HG02588 (cell line): ENCODE data around the gene HS3ST6.
"Not testable (repeated sequence)": the region's sequence is repeated elsewhere in the genome, so short reads cannot be mapped to it uniquely, and the experiment has no call there.

ENCODE experiments used
- ATAC-seq: cut with Tn5 transposase; IDR thresholded peaks from one replicate; pipeline ENCODE4 v1.9.1; 2021; ENCODE audit warnings: mild to moderate bottlenecking, moderate library complexity; ENCODE audit not compliant: unreplicated experiment

HS3ST6 gene

GRCh38 chr16:1909561-1910231 is 8.5 kb downstream of the HS3ST6 start:
- no peak for ATAC-seq

GRCh38 chr16:1908983-1909382 is 9.2 kb downstream of the HS3ST6 start:
- no peak for ATAC-seq

- no peak for ATAC-seq
Observed at GRCh38 chr16:1908184-1908583, 10.0 kb downstream of the HS3ST6 start.

GRCh38 chr16:1907226-1907860 is 10.9 kb downstream of the HS3ST6 start:
- no peak for ATAC-seq

GRCh38 chr16:1906846-1907165 is 11.4 kb downstream of the HS3ST6 start:
- ATAC-seq = no peak

GRCh38 chr16:1906055-1906845 is 12.0 kb downstream of the HS3ST6 start:
- ATAC-seq = no peak

GRCh38 chr16:1903845-1904840 is 14.1 kb downstream of the HS3ST6 start:
- ATAC-seq = no peak

- ATAC-seq = no peak
Observed at GRCh38 chr16:1903220-1903574, 15.0 kb downstream of the HS3ST6 start.

- no peak for ATAC-seq
Observed at GRCh38 chr16:1902547-1903219, 15.5 kb downstream of the HS3ST6 start.

GRCh38 chr16:1900452-1900774 is 17.8 kb downstream of the HS3ST6 start:
- ATAC-seq = no peak

- no peak for ATAC-seq
Observed at GRCh38 chr16:1899641-1900451, 18.4 kb downstream of the HS3ST6 start.

GRCh38 chr16:1897692-1898091 is 20.5 kb downstream of the HS3ST6 start:
- not testable (repeated sequence) for ATAC-seq

GRCh38 chr16:1895949-1896675 is 22.1 kb downstream of the HS3ST6 start:
- no peak for ATAC-seq

GRCh38 chr16:1895068-1895467 is 23.1 kb downstream of the HS3ST6 start:
- no peak for ATAC-seq

GRCh38 chr16:1890708-1891050 is 27.5 kb downstream of the HS3ST6 start:
- ATAC-seq = no peak

GRCh38 chr16:1890024-1890707 is 28.0 kb downstream of the HS3ST6 start:
- ATAC-seq = no peak

GRCh38 chr16:1887711-1888354 is 30.4 kb downstream of the HS3ST6 start:
- no peak for ATAC-seq

- ATAC-seq = no peak
Observed at GRCh38 chr16:1884889-1885288, 33.3 kb downstream of the HS3ST6 start.
